ENCODE results near the gene ARHGAP20.

Gene ARHGAP20

GRCh38 chr11:110527146-110527545, 185.1 kb downstream of the ARHGAP20 start:
- DNase-seq (ENCODE audit: low spot score), result no peak
